Renal pelvis (tissue), 4 donors: ENCODE data around the gene POU2AF1. TPM values are rescaled to one million over a fixed set of nuclear protein-coding genes. Genes with fewer than 3 reads are reported as not detected.

Experiments used
- DNase-seq: peaks from one replicate; pipeline ENCODE4 v3.0.0-alpha.2; 2013
- polyA plus RNA-seq, 3 donors: library from polyadenylated mRNA; unstranded; fragments of 120-200 nt; gene quantifications; one replicate each; pipeline ENCODE4 v1.2.1, GENCODE V29; 2013; ENCODE audit not compliant: insufficient read length in 3 of 3

Gene POU2AF1
- polyA plus RNA-seq, 3 donors = 0.55 to 1.6 (median 0.56) TPM

GRCh38 chr11:111361874-111362273 is 17.2 kb downstream of the POU2AF1 start:
- DNase-seq = no peak

- no peak for DNase-seq
These were observed 17.8 kb downstream of the POU2AF1 start for GRCh38 chr11:111361052-111361801.

DNA sequence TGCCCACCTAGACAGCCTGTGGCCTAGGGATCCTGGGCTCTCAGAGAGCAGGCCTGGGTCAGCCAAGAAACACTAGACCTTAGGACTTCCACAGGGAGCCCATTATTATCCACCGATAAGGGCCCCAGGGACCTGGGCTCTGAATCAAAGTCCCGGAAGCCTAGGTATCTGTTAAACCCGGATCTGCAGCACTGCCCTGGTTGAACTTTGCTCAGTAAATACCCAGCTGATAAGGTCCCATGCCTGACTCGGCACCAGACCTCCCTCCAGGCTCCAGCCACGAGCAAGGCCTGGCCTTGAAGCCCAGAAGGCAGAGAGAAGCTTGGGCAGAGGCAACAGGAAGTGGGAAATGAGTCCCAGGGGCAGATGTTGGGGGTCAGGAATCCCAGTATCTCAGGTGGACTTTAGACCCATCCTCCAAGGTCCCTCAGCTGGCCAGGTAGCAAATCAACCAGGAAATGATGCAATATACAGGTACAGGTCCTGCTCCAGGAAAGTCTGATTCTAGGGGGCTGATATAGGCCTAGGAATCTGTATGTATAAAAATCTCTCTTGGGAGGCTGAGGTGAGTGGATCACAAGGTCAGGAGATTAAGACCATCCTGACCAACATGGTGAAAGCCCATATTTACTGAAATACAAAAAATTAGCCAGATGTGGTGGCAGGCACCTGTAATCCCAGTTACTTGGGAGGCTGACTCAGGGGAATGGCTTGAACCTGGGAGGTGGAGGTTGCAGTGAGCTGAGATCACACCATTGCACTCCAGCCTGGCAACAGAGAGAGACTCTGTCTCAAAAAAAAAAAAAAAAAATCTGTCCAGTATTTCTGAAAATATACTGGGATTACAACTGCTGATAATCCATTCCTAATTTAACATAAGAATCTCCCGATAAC is 18.7 kb downstream of the POU2AF1 start:
- no peak for DNase-seq

- DNase-seq = no peak
These were observed 19.6 kb downstream of the POU2AF1 start for GRCh38 chr11:111359223-111360149.

- DNase-seq = no peak
These were observed 20.8 kb downstream of the POU2AF1 start for GRCh38 chr11:111358038-111359001.

GRCh38 chr11:111357150-111358037 is 21.7 kb downstream of the POU2AF1 start:
- DNase-seq = no peak

- DNase-seq = no peak
These were observed 22.4 kb downstream of the POU2AF1 start for GRCh38 chr11:111356660-111357048.

- DNase-seq = no peak
These were observed 23.0 kb downstream of the POU2AF1 start for GRCh38 chr11:111355956-111356659.

DNA sequence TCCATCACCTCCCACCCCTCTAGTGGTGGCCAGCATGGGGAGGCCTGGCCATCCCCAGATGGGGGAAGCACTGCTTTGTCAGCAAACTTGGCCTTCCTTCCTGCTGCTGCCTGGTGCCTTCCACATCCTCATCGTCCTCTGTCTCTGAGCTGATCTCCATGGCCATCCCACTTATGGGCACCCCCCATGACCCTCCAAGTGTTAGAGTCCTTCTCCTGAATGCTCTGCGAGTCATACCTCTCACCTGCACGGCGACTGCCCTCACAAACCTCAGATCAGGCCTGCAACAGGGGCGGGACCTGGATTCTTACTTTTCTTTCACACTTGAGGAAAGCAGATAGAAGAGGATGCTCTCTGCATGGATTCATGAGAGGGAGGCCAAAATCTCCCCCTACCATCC is 24.0 kb downstream of the POU2AF1 start:
- DNase-seq = no peak

- DNase-seq = no peak
These were observed 24.5 kb downstream of the POU2AF1 start for GRCh38 chr11:111354601-111354891.

DNA sequence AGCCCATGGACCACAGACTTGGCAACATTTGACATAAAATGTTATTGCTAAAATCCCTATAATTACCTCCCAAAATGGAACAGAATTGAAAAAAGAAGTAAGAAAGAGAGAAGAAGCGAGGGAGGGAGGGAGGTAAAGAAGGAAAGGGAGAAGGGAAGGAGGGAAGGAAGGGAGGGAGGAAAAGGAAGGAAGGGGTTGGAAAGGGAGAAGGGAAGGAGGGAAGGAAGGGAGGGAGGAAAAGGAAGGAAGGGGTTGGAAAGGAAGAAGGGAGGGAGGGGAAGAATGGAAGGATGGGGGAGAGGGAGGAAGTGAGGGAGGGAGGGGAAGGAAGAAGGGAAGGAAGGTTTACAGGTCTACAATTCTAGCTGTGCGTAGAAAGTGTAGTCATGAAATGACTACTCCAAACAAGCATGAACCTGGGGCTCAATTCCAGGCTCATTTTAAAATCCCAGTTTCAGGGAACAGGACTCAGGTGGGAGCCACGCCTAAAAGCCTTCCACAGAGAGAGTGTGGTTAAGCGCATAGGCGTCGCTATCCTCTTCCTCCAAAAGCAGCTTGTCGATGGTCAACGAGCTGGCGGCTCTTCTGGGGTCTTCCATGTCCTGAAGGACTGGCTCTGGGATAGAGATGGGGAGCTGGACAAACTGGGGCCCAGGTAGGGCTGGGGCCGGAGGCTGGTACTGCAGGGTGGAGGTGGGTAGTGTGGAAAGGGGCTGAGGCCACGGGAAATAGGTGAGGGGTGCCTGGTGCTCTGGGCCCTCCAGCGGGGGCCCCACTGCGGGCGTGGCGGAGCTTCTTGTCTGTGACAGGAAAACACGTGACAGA is 25.1 kb downstream of the POU2AF1 start:
- no peak for DNase-seq

DNA sequence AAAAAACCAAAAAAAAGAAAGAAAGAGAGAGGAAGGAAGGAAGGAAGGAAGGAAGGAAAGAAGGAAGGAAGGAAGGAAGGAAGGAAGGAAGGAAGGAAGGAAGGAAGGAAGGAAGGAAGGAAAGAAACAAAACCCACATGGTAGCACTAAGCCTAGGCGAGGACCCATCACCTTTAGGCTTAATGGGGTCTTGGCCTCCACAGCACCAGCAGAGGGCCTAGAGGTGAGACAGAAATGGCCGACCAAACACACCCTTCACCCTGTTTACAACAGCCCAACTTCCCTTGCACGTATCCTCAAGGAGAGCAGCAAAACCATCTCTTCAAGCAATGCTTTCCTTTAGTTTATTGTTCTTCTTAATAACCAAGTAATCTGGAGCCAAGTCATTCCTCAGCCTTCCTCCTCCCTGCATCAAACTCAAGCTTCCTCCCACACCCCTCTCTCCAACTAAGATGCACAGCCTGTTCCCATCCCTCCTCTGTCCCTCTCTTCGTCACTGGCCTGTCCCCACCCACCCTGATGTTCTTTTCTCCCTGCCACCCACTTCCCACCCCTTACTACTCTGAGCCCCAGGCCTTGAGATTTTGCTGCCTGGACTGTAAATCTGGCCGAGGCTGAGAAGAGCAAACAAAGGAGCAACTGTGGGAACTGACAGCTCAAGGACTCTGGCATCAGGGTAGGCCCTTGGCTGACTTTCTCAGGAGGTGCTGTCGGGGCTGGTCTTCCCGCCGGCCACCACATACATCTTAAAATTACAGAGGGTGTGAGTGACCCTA is 26.0 kb downstream of the POU2AF1 start:
- DNase-seq = no peak

DNA sequence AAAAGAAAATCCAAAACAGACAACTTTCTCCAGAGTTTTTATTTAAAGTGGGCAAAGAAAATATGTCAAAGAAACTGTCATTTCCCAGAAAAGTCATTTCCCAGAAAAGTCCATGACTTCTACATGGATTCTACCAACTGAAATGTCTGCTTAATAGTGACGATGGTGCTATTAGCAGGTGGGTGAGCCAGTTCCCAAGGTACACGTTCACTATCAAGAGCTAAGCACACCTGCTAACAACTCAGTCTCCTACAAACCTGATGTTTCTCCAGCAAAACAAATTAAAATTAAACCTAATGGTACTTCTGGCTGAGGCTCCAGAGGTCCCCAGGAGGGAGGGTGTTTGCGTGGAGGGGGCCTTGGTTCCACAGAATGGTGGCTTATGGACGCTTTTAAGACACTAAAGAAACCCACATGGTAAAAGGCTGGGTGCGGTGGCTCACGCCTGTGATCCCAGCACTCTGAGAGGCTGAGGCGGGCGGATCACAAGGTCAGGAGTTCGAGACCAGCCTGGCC is 26.8 kb downstream of the POU2AF1 start:
- no peak for DNase-seq

DNA sequence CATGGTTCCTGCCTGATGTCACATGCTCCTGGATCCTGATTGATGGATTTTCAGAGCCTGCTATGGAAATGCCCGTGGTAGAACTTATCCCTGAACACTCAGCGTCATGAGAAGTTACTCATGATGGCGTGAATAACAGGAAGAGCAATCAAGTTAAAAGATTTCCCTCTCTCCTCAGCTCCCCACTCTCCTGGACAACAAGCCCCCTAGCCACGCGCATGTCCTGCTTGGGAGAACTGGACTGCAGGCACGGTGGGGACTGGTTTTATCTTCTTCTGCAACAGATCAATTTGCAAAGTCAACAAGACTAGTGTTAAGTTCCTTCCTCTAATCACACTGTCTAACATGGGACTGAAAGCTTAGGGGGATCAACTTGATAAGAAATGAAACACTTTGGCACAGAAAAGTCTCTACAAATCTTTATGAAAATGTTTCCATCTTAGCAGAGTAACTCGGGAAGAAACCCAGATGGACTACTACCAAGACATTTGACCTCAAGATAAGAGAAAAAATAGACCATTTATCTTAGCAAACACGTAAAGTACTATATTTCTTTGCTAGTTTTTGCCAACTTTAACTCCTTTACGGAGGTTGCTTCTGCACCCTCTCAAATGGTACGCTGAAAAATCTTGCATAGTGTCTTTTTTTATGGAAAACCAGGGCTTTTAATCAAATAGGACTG is 27.6 kb downstream of the POU2AF1 start:
- DNase-seq = no peak

DNA sequence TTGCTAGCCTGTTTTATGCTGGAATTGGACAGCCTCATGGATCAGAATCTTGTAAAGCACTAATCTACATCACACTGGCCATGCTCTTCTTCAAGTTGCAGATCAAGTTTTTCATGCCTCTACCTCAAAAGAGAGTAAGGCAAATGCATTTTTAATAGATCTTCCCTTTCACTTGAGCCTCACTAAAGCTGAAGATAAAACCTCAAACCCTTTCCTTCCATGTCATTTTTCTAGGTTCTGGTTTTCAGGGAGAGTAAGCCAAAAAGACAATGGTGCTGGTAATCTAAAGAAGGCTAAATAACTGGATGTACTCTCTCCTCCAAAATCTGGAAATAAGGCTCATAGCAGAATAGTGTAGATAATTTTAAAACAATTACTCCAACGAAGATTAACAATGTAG is 28.3 kb downstream of the POU2AF1 start:
- no peak for DNase-seq

GRCh38 chr11:111349191-111349695 is 29.8 kb downstream of the POU2AF1 start:
- DNase-seq = no peak
